Natural killer cell treated with Interleukin-12 subunit alpha and Interleukin-12 subunit beta and Interleukin-15 and Interleukin-18, amount 100 ng/mL, for 72 hours (primary cell): ENCODE results near the gene RORC. TPM values are rescaled to one million over a fixed set of nuclear protein-coding genes. Genes with fewer than 3 reads are reported as not detected.
A peak's percentile ranks its signal among the peaks of the same experiment; 100 is the strongest.
"Not testable (repeated sequence)": the region's sequence is repeated elsewhere in the genome, so short reads cannot be mapped to it uniquely, and the experiment has no call there.

Experiments
- ATAC-seq, 2 donors: fragments of 150-1000 bp; cut with Tn5 transposase in 1 of 2; sonication (Bioruptor Pico), chemical (Tn5 transposase) in 1 of 2; 2 replicates each; pipeline ENCODE4 v1.10.0; 2021
- DNase-seq: peaks from one replicate; pipeline ENCODE4 v3.0.0; 2022; ENCODE audit warnings: low spot score
- H3K27ac Mint-ChIP-seq, 2 donors: 1 replicate in 1 of 2; 2 replicates in 1 of 2; pipeline ENCODE4 v1.8.0; 2022; ENCODE audit warnings: mixed read lengths in 2 of 2, mild to moderate bottlenecking in 1 of 2, moderate library complexity in 1 of 2
- H3K27me3 Mint-ChIP-seq, 2 donors: 1 replicate in 1 of 2; 2 replicates in 1 of 2; pipeline ENCODE4 v1.8.0; 2022; ENCODE audit warnings: mixed read lengths in 2 of 2
- H3K36me3 Mint-ChIP-seq: one replicate; pipeline ENCODE4 v1.8.0; 2022; ENCODE audit warnings: mixed read lengths
- H3K4me1 Mint-ChIP-seq, 2 donors: 1 replicate in 1 of 2; 2 replicates in 1 of 2; pipeline ENCODE4 v1.8.0; 2022; ENCODE audit warnings: low read depth in 2 of 2, mixed read lengths in 2 of 2, mild to moderate bottlenecking in 1 of 2
- H3K4me3 Mint-ChIP-seq: one replicate; pipeline ENCODE4 v1.8.0; 2022; ENCODE audit warnings: mixed read lengths
- H3K9me3 Mint-ChIP-seq: 2 replicates; pipeline ENCODE4 v1.8.0; 2022; ENCODE audit warnings: mixed read lengths
- total RNA-seq, 2 donors: library from RNA; stranded (reverse); gene quantifications; one replicate each; pipeline ENCODE4 v1.2.3, GENCODE V29; 2022

The RORC gene
- total RNA-seq, 2 donors from 2014 or later: 0.17 to 1.3 TPM

GRCh38 chr1:151858030-151858746, 26.6 kb upstream of the RORC start:
- ATAC-seq: no peak
- H3K4me3 Mint-ChIP-seq: no peak overlapping the region
- no peaks in the 10 kb centered on the region for H3K36me3 Mint-ChIP-seq
- no peaks in the 10 kb centered on the region for H3K9me3 Mint-ChIP-seq
- no peaks in the 10 kb centered on the region for H3K27me3 Mint-ChIP-seq
- no peaks in the 10 kb centered on the region for H3K4me1 Mint-ChIP-seq
- no peak for DNase-seq
- H3K27ac Mint-ChIP-seq: no peak overlapping the region

- Mint-ChIP-seq H3K27ac (no peak overlapping the region), H3K36me3 (no peaks in the 10 kb centered on the region), H3K27me3 (peaks cover 0 to 4% of the 10 kb centered on the region in 2 donors), H3K9me3 (no peaks in the 10 kb centered on the region), H3K4me1 (no peaks in the 10 kb centered on the region), H3K4me3 (no peak overlapping the region)
- DNase-seq (no peak), ATAC-seq (no peak)
These were observed 24.3 kb upstream of the RORC start for GRCh38 chr1:151855933-151856332.

- H3K4me1 Mint-ChIP-seq, H3K36me3 Mint-ChIP-seq, ATAC-seq, H3K27ac Mint-ChIP-seq, H3K9me3 Mint-ChIP-seq, DNase-seq, H3K27me3 Mint-ChIP-seq, H3K4me3 Mint-ChIP-seq: not testable (repeated sequence)
These were observed 23.9 kb upstream of the RORC start for GRCh38 chr1:151855516-151855915.

DNA sequence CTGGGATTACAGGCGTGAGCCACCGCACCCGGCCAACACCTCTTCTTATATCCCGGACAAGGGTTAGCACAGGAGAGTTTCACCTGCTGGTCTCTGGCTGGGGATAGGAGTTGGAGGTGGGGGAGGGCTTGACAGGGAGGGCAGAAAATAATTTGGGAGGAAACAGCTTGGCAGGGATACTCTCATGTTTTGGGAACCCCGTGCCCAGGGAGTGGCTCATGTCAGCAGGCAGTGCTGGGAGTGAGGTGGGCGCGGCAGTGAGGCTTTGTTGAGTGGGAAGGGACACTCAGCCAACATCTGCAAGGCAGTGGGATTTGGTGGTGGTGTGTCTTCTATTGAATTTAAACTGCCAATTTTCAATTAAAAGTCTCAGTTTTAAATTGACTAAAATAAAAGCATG, 23.1 kb upstream of the RORC start:
- ATAC-seq: no peak
- Mint-ChIP-seq H3K27ac (no peak overlapping the region), H3K4me3 (no peak overlapping the region), H3K27me3 (peaks cover 6% of the 10 kb centered on the region in 2 donors), H3K9me3 (no peaks in the 10 kb centered on the region), H3K4me1 (peaks cover under 1 to 4% of the 10 kb centered on the region in 2 donors), H3K36me3 (no peaks in the 10 kb centered on the region)
- no peak for DNase-seq

- ATAC-seq: no peak
- peaks cover 4 to 9% of the 10 kb centered on the region in 2 donors for H3K4me1 Mint-ChIP-seq
These were observed 21.9 kb upstream of the RORC start, which contains the start of gene THEM5 for GRCh38 chr1:151853411-151853943. Gene THEM5 (minus strand): TSS chr1:151853712. CDS start chr1:151853565, 147 bp downstream.

GRCh38 chr1:151852733-151853132, 21.1 kb upstream of the RORC start:
- Mint-ChIP-seq H3K4me1 (peaks cover 4 to 16% of the 10 kb centered on the region in 2 donors), H3K27me3 (peaks cover 7 to 11% of the 10 kb centered on the region in 2 donors), H3K4me3 (no peak overlapping the region), H3K27ac (no peak overlapping the region), H3K9me3 (no peaks in the 10 kb centered on the region), H3K36me3 (no peaks in the 10 kb centered on the region)
- DNase-seq: no peak
- ATAC-seq: no peak

More at GRCh38 chr1:151853411-151853943, 21.9 kb upstream of the RORC start, which contains the start of gene THEM5:
- DNase-seq: no peak
- H3K9me3 Mint-ChIP-seq: no peaks in the 10 kb centered on the region
- H3K36me3 Mint-ChIP-seq: no peaks in the 10 kb centered on the region
- peaks cover 7 to 11% of the 10 kb centered on the region in 2 donors for H3K27me3 Mint-ChIP-seq
- H3K4me3 Mint-ChIP-seq: no peak within 1 kb of the TSS
- H3K27ac Mint-ChIP-seq: no peak within 1 kb of the TSS

DNA sequence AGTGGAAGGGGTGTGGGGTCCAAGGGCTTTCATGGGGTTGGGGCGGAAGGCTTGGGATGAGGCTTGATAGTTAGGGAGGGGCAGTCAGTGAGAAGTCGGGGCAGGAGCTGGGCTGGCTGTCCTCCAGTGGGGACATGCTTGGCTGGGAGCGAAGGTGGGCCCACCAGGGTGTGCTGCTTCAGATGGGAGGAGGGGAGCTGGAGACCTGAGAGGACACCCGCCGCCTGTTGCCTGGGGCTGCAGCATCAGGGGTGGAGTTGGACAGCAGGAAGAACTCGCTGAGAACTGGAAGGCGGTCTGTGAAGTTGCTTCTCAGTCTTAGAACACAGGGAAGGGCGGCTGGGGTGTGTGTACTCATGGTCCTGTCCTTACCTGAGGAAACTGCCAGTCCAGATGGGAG, 20.3 kb upstream of the RORC start:
- no peak for ATAC-seq
- no peak for DNase-seq
- H3K36me3 Mint-ChIP-seq: no peaks in the 10 kb centered on the region
- H3K9me3 Mint-ChIP-seq: no peaks in the 10 kb centered on the region
- H3K27me3 Mint-ChIP-seq: peaks cover 7 to 11% of the 10 kb centered on the region in 2 donors
- no peak overlapping the region for H3K27ac Mint-ChIP-seq
- no peak overlapping the region for H3K4me3 Mint-ChIP-seq
- peaks cover 4 to 16% of the 10 kb centered on the region in 2 donors for H3K4me1 Mint-ChIP-seq

DNA sequence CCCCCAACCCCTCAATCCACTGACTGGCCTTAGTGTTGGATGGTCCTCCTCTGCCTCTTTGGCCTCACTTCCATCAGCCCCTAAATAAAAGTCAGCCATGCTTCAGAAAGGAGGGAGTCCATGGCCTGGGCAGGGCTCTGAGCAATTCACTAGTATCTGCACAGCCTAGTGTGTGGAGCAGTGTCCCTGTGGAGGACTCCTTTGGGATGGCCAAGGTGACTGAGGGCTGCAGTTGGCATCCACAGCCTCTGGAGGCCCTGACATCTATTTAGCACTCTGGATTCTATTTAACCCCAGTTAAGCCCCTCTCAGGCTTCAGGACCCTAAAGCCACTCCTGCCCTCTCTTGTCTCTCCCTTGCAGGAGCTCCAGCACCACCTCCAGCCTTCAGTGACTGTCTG, 18.3 kb upstream of the RORC start:
- ATAC-seq (no peak), DNase-seq (no peak)
- peaks cover 9 to 26% of the 10 kb centered on the region in 2 donors for H3K4me1 Mint-ChIP-seq
- peak overlapping the region in 1 of 2 donors; percentile 70 for H3K27ac Mint-ChIP-seq
- peak overlapping the region; percentile 55 for H3K4me3 Mint-ChIP-seq
- peaks cover 7 to 16% of the 10 kb centered on the region in 2 donors for H3K27me3 Mint-ChIP-seq
- H3K9me3 Mint-ChIP-seq: no peaks in the 10 kb centered on the region
- no peaks in the 10 kb centered on the region for H3K36me3 Mint-ChIP-seq

DNA sequence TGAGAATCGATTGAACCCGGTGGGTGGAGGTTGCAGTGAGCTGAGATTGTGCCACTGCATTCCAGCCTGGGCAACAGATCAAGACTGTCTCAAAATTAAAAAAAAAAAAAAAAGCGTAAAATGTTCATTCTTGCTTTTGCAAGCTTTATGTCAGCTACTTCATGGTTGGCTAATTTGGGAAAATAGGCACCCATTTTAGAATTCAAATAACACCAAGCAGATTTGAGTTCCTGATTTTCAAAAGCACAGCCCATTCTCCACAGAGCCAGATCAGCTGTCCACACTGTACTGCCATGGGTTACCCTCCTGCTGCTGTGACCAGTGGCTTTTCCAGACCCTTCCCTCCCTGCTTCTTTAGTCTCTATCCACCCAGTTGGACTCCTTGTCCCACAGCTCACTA, 17.5 kb upstream of the RORC start:
- Mint-ChIP-seq H3K9me3 (no peaks in the 10 kb centered on the region), H3K27ac (peak overlapping the region; percentile 56 to 70), H3K27me3 (peaks cover 7 to 18% of the 10 kb centered on the region in 2 donors), H3K4me1 (peaks cover 9 to 26% of the 10 kb centered on the region in 2 donors), H3K36me3 (no peaks in the 10 kb centered on the region), H3K4me3 (peak overlapping the region; percentile 55)
- DNase-seq (no peak), ATAC-seq (no peak)

DNA sequence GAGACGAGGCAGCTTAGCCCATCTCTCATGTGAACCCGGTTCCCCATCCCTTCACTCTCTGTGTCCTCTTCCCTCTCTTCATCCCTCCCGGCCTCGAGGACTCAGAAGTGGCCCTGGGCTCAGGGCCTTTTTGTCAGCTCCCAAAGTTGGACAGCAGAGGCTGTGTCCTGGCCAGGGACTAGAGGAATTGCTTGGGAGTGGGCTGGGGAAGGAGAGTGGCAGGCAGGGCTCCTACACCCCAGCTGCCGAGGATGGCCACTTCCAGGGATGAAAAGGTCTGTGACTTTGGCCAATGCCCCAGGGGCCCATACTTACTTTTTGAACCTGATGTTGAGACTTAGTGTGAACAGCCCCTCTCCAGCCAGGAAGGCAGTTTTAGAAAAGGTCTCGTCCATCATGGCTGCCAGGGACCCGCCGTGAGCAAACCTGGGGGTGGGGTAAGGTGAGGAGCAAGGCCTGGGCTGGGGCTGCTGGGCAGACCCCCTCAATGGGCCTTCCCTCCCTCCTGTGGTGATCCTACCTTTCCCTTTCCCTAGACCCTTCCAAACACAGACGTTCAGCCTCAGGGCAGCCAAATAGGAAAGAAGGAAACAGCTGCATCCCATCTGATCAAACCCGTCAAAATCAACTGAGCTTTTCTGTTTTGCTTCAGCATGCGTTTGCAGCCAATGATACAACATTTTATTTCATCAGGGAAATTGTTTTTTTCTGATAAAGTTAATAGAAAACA, 16.4 kb upstream of the RORC start:
- no peak for ATAC-seq
- Mint-ChIP-seq H3K27me3 (peaks cover 7 to 18% of the 10 kb centered on the region in 2 donors), H3K27ac (peak overlapping the region; percentile 56 to 70), H3K9me3 (no peaks in the 10 kb centered on the region), H3K36me3 (no peaks in the 10 kb centered on the region), H3K4me3 (no peak overlapping the region), H3K4me1 (peaks cover 9 to 26% of the 10 kb centered on the region in 2 donors)
- DNase-seq: no peak

DNA sequence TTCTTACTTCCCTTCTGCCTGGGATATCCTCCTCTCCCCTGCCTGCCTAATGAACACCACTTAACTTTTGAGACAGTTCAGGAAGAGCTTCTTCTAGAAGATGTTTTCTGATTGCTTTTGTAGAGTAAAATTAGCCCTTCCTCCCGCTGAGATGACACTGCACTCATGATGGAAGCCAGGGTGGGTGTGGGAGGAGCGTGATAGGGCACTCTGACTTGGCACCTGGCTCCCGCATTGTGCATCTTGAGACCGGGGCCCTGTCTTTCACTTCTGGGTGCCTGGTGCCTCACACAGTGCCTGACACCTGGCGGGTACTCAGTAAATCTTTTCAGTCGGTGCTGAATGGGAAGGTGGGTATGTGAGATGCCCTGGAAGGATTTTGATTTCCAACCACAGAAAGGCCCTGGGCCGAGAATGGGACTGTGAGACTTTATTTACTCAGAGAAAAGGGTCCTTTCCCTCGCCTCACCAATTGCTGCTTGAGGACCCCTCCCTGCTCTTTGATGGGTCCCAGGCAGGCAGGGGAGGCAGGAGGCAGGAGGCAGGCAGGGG, 15.2 kb upstream of the RORC start:
- DNase-seq (no peak), ATAC-seq (no peak)
- peaks cover 7 to 18% of the 10 kb centered on the region in 2 donors for H3K27me3 Mint-ChIP-seq
- H3K9me3 Mint-ChIP-seq: no peaks in the 10 kb centered on the region
- peaks cover 9 to 26% of the 10 kb centered on the region in 2 donors for H3K4me1 Mint-ChIP-seq
- H3K27ac Mint-ChIP-seq: peak overlapping the region in 1 of 2 donors; percentile 51
- peak overlapping the region; percentile 51 for H3K4me3 Mint-ChIP-seq
- no peaks in the 10 kb centered on the region for H3K36me3 Mint-ChIP-seq

DNA sequence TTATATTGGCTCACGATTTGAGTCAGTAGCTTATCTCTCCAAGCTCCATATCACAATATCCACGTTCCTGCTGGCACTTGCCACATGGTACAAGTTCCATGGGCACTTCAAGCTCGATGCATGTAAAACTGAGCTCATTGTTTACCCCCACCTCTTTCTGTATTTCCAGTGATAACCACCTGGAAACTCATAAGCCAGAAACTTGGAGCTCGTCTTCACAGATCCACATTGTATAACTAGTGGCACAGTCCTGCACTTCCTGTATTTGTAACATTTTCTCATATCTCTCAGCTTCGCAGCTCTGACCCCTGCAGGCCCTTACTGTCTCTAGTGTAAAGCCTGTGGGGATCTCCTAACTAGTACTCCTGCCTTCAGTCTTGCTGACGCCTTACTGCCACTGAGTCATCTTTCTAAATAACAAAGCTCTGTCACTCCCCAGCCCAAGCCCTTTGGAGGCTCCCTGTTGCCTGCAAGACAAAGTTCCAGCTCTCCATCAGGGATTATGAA, 14.5 kb upstream of the RORC start:
- Mint-ChIP-seq H3K4me1 (peaks cover 9 to 26% of the 10 kb centered on the region in 2 donors), H3K36me3 (no peaks in the 10 kb centered on the region), H3K27ac (peak overlapping the region in 1 of 2 donors; percentile 51), H3K27me3 (peaks cover 7 to 14% of the 10 kb centered on the region in 2 donors), H3K4me3 (peak overlapping the region; percentile 51), H3K9me3 (no peaks in the 10 kb centered on the region)
- ATAC-seq: peak in 1 of 2 donors; percentile 79
- no peak for DNase-seq

DNA sequence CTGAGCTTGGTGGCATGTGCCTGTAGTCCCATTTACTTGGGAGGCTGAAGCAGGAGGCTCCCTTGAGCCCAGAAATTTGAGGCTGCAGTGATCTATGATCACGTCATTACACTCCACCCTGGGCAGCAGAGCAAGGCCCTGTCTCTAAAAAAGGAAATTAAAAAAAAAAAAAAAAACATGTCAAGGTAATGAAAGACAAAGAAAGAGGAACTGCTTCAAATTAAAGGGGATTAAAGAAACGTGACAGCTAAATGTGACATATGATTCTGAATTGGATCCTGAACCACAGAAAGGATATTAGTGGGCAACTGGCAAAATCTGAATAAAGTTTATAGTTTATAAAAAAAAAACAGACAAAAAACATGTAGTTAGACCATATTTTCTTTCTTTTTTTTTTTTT, 11.8 kb upstream of the RORC start:
- H3K4me1 Mint-ChIP-seq: peaks cover 17 to 26% of the 10 kb centered on the region in 2 donors

More for the DNA sequence above, 11.8 kb upstream of the RORC start:
- DNase-seq (no peak), ATAC-seq (no peak)
- Mint-ChIP-seq H3K9me3 (no peaks in the 10 kb centered on the region), H3K36me3 (no peaks in the 10 kb centered on the region), H3K27me3 (peaks cover 0 to 7% of the 10 kb centered on the region in 2 donors), H3K4me3 (no peak overlapping the region), H3K27ac (no peak overlapping the region)
